A204.1 (cell line): Measurements from ENCODE around the gene GRN.
A peak's percentile ranks its signal among the peaks of the same experiment; 100 is the strongest.
"Not testable (repeated sequence)": the region's sequence is repeated elsewhere in the genome, so short reads cannot be mapped to it uniquely, and the experiment has no call there.

ENCODE experiments used
- FAIRE-seq: peaks from 2 replicates; lab custom pipeline; 2012; peaks lifted over from hg19 to GRCh38; lab: Jason Lieb, UNC

GRN gene

DNA sequence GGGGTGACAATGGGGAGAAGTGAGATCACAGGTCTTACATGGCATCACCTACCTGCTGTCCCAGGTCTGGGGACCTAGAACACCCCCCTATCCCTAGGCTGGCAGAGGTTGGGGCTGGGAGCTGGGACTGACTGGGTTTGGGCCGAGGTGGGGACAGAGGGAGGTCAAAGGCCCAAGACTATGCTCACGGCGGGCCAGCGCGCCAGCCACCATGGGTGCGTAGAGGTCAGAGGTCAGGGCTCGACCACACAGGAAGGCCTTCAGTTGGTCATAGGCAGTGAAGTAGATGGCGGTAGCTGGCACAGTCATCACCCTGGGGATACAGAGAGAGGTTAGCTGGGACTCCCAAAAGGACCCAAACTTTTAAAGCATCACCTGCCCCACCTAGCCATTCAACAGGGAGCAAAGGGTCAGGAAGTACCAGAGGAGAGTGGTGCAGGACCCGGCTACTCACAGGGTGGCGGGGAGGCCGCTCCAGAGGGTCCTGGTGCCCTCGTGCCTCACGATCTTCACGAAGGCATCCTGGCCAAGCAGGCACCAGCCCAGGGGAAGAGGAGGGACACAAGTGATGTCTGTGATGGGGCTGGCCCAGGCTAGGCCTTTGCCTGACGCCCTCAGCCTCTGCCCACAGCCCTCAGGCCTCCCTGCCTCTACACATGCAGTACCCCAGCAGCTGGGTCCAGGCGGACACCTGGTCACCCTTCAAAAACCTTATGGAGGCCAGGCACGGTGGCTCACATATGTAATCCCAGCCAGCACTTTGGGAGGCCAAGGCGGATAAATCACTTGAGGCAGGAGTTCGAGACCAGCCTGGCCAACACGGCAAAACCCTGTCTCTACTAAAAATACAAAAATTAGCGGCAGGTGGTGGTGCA, 23.6 kb upstream of the GRN start:
- FAIRE-seq = no peak

DNA sequence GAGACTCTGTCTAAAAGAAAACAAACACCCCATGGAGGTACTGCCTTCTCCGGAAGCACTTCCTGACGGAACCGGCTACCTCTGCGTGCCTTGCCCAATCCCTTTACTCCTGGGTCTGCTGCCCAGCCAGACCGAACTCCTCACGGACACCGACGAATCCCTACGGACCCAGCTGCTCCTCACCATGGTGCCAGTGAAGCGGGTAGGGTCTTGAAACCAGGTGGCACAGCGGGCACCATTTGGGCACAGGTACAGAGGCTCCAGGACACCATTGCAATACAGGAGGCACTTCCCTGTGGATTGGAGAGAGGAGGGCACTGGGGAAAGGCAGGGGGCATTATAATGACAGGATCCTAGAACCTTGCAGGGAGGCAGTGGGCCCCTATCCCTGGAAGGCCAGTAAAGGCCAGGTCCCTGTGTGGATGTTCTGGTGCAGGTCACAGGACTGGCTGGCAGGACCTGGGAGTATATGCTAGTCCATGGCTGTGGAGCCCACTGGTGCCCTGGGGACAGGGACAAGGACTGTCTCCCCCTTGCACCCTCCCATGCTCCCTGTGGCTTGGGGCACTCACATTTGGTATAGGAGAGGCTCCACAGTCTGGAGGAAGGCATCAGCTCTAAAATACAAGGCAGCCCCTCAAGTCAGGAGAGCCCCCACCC, 22.7 kb upstream of the GRN start:
- FAIRE-seq = no peak

DNA sequence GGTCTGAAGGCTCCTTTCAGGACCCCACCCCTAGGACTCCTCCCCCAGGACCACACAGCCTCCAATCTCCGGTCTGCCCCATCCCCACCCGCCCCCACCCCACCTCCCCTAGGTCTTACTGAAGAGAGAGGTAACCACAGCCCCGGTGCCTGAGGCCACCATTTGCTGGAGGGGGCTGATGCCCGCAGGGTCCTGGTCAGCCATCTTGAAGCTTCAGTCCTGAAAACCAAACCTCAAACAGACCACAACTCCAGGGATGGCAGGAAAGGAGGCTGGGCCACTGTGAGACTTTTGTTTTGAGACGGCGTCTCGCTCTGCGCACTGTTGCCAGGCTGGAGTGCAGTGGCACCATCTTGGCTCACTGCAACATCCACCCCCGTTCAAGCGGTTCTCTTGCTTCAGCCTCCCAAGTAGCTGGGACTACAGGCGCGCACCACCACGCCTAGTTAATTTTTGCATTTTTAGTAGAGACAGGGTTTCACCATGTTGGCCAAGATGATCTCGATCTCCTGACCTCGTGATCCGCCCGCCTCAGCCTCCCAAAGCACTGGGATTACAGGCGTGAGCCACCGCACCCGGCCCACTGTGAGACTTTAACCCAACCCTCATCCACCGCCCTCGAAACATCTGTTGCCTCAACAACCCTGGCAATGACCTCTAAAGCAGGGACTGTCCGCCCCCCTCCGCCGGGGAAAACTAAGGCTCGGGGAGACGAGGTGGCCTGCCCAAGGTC, 21.6 kb upstream of the GRN start:
- FAIRE-seq = no peak

DNA sequence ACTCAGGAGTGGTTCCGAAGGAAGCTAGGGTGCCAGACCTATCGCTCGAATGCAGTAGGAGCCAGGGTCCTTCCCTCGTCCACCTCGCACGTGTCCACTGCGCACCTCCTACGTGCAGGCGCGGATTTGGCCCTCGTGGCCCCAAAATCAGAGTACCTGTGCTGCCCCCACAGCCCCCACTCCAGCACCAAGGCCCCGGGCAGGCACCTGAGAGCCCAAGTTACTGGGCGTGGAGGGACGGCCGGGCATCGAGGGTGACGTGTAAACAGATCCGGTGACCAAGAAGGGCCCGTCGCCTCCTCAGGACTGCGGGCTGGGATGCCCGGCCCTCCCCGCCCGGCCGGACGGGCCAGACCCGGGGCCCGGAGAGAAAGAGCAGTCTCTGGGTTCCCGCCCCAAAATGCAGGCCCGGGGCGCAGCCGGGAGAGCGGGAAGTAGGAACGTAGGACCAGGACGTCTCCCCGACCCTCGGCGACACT, 21.0 kb upstream of the GRN start:
- no peak for FAIRE-seq

DNA sequence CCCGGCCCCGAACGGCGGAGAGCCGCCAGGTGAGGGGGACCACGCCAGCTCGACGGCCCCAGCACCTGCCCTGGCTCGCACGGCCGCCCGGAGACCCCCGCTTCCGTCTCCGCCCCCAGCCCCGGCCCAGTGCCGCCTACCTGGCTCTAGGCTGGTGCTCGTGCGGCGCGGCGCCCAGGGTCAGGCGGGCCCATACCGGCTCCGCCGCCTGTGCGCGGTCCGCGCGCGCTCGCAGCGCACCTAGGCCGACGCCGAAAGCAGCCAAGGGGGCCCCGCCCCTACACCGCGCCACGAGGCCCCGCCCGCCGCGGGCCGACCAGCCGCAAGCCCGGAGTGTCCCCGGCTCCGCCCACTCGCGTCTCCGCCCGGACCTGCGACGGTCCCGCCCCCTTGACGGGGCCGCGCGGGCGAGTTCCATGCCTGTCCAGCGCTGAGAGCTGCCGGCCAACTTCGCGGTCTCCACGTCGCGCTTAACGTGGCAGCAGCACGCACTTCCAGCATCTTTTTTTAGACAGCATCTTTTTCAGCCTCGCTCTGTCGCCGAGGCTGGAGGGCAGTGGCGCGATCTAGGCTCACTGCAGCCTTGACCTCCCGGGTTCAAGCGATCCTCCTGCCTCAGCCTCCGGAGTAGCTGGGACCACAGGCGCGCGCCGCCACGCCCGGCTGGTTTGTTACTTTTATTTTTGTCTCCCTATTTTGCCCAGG, 20.4 kb upstream of the GRN start, which contains the start of gene SLC25A39:
Gene SLC25A39 (minus strand): TSS at position 253 of the 705 bp plus-strand sequence. CDS start 1,261 bp downstream, outside the sequence.
- FAIRE-seq = no peak

DNA sequence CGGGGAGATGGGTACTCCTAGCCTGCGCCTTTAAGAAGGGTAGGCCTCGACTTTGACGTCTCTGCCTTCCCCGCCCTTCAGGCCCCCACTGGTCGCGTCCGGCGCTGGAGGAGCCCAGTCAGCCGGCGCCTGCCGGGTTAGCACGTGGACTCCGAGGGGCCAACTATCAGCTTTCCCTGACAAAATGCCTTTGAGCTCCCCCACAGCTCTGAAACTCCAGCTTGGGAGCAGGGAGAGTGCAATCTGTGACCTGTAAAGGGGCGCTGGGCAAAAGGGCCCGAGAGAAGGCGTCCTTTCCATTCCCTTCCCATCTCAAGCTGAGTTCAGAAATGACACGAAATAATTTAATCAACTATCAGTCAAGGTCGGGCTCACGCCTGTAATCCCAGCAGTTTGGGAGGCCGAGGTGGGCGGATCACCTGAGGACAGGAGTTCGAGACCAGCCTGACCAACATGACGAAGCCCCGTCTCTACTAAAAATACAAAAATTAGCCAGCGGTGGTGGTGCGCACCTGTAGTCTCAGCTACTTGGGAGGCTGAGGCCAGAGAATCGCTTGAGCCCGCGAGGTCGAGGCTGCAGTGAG, 18.1 kb upstream of the GRN start:
- FAIRE-seq = no peak

DNA sequence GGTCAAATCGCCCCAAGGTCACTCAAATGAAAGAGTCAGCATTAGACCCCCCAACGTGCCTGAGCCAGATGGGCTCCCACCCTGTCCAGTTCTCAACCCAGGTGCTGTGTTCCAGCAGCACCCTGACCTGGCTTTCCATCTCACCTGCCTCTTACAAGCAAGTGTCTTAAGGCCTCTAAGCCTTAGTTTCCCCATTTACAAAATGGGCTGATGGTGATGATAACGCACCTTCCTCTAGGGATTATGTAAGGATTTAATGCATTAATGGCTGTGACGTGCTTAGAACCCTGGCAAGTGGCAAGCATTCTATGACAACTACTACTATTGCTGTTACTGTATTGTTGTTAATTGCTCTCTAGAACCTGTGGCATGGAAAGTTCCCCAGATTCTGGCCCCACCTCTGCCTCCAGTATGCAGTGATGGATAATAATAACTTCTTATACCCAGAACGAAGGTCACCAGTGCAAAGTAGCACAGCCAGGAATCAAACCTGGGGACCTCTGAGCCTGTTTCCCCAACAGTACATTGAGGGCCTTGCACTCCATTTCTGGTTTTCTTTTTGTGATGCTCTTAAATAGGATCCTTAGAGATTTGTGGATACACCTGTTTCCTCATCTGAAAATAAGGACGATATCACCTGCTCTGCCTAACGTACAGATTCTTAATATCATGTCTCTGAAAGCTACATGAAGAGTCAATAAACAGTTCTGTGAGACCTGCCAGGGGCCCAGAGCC, 17.2 kb upstream of the GRN start:
- FAIRE-seq = no peak

DNA sequence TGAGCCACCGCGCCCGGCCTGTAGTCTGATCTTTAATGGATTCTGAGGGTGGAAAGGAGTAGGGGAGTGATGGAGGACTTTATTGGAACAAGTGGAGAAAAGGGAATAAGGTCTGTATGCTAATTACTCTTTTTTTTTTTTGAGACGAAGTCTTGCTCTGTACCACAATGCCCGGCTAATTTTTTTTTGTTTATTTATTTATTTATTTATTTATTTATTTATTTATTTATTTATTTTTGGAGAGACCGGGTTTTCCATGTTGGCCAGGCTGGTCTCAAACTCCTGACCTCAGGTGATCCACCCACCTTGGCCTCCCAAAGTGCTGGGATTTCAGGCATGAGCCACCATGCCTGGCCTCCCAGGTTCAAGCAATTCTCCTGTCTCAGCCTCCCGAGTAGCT, 15.6 kb upstream of the GRN start:
- not testable (repeated sequence) for FAIRE-seq

DNA sequence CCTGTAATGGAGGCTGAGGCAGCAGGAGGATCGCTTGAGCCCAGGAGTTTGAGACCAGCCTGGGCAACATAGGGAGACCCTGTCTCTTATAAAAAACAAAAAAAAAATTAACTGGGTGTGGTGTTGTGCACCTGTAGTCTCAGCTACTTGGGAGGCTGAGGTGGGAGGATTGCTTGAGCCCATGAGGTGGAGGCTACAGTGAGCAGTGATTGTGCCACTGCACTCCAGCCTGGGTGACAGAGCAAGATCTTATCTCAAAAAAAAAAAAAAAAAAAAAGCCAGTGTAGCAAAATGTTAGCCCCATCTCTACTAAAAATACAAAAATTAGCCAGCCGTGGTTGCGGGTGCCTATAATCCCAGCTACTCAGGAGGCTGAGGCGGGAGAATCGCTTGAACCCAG, 14.8 kb upstream of the GRN start:
- not testable (repeated sequence) for FAIRE-seq

DNA sequence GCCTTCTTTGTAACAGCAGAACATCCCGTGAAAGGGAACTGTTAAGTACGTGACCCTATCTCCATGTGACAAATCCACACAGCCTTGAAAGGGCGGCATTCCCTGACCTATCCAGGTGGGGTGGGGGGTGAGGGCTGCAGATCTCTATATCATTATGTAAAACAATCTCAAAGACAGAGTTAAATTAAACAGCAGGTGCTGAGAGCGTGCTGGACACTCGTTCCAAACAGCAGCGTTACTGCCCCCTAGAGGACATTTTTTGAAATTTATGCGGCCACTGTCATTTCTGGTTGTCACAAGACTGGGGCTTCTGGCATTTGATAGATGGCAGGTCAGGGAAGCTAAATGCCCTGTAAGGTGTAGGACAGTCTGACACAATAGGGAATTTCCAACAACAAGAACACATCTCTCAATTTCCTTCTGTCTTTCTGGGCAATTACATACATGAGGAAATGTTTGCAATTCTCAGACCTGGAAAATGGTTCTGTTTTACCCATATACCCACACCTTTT, 13.8 kb upstream of the GRN start:
- peak; percentile 76 for FAIRE-seq

DNA sequence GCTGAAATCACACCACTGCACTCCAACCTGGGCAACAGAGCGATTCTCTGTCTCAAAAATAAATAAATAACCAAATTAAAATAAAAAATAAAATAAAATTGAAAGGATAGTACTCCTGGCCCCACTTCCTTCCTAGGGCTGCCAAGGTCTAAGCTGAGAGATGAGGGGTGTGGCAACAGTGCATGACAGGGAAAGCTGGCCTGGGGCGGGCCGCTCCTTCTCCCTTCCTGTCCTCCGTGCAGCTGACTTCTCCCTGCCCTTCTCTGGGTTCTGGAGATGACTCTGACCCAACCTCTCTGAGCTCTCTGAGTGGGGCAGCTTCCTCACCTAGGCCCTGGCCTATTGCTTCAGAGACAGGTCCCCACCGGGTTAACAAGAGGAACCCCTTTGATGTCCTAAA, 11.7 kb upstream of the GRN start:
- no peak for FAIRE-seq

DNA sequence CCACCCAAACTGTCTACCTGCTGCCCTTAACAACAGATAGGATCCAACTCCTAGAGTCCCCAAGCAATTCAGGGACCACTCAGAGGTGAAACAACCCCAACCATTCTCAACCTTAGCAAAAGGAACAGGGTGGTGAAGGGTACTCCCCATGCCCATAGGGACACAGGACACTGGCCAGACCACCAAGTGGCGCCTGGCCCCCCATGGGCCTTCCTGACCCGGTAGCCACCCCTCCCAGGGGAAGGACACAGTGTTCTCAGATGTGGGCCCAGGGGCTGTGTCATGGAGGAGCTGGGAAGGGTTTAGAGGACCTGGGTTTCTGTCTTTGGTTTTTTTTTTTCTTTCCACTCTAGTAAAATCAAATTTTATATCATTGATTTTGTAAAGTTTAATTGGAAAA, 10.8 kb upstream of the GRN start:
- no peak for FAIRE-seq

DNA sequence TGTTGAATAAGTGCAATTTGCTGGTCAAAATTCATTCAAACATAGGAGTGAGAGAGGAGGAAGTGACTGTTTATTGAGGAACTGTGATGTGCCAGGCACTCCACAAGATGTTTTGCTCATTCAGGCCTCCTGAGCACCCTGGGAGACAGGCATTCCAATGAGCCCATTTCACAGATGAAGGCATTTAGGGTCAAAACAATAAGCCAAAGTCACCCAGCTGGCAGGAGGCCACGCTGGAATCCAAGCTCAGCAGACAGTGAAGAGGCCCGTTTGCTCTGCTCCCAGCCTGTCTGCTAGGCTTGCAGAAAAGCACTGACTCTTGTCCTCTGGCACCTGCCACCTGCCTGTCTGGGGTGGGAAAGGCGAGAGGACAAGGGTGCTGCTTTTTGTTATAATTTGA, 10.4 kb upstream of the GRN start:
- FAIRE-seq = no peak

DNA sequence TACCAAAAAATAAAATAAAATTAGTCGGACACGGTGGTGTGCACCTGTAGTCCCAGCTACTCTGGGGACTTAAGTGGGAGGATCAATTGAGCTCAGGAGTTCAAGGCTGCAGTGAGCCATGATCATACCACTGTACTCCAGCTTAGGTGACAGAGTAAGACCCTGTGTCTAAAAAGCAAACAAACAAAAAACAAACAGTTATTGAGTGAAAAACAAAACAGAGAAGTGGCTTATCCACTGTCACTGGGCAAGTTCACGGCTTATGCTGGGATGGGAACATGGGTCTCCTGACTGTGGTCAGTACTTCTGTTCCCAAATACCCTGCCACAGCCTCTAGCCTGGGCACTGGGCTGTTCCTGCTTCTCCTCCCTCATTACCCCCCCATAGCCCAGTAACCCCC, 9.5 kb upstream of the GRN start:
- FAIRE-seq = no peak

DNA sequence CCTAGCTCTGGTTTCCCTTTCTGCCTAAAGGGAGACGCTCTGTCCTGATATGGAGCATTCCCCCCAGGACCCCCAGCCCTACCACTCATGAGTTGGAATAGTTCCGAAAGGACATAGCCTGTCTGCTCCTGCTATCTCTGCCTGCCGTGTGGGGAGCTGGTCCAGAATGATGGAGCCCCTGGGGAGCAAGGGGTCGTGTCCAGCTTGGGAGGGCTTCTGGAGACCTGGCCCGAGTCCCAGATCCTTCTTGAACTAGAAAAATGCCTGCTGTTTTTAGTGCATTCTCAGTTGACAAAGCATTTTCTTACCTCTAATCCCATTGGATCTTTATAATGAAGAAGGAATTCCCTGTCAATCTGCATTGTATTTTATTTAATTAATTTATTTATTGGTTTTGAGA, 9.1 kb upstream of the GRN start:
- no peak for FAIRE-seq

DNA sequence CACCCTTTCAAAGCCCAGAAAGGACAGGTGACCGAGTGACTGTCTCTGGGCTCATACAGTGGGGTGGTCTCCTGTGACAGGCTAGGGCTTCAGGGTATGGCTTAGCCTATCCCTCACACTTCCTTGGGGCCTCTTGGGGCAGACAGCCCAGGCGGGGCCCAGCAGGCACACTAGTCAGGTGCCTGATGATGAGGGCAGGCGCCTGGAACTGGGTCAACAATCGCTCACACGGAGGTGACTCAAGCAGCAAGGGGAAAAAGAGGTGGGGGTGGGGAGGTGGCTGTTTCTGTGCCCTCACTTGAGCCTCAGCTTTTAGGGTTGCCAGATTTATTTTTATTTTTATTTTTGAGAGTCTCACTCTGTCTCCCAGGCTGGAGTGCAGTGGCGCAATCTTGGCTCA, 6.4 kb upstream of the GRN start:
- no peak for FAIRE-seq

DNA sequence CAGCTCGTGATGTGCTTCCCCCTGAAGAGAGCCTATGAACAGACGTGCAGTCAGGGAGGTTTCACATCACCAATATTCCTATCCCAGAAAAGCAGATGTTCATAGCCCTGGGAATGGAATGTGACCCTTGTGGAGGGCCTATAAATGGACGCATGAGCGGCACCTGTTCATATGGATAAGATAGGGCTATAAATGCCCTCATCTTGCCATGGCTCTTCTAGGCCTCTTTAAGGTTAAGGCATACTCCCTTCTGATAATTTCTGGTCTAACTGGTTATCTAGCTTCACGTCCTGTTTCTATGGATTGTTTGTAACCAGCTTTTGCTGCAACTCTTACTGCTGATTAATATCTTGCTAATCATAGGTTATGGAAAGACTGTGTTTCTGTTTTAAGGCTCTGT, 4.5 kb upstream of the GRN start:
- FAIRE-seq = not testable (repeated sequence)

DNA sequence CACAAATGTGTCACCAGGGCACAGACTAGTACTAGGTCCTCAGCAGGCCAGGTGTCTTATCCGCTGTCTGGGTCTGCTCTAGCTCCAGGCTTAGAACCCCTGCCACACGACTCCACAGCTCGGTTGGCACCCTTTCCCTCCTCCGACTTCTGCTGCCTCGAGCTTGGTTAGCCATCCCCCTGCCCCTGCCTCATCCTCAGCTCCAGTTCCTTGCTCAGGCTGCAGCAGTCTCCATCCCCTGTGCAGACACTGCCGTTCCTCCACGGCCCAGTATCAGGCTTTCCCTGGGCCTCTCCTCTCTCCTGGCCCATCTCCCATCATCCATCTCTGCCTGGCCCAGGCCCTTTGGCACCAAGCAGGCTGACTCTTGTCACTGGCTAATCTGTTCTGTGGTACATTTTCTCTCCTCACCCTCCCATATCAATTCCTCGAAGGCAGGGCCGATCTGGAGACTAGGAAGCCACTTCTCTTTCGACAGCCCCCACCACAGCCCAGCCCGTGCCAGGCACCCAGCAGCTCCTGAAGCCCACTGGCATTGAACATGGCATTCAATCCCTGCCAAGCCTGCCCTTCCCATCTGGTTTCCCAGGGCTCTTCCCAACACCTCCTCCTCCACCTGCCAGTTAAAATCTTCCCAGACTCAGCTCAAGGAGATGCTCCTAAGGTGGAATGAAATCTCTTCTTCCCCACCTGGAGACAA, 1.4 kb upstream of the GRN start:
- FAIRE-seq = no peak

DNA sequence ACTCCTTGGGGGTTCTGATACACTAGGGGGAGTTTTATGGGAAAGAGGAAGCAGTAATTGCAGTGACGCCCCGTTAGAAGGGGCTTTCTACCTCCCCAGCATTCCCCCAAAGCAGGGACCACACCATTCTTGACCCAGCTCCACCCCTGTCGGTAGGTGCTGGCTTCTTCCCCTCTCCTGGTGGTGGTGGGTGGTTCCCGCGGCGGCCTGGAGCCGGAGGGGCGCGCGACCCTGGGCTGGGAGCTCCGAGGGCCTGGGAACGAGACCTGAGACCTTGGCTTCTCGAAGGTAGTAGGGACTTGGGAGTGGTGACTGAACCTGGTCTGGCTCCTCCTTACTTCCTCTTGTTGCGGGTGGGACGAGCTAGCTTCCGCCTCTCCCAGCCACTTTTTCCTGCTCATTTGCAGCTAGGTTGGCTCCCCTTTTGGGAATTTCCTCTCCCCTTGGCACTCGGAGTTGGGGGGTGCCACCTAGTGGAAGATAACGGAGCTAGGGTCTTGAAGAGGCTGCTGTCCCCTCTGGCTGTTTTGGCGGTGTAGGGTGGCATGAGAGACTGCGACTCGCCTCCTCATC, 438 bp downstream of the GRN start:
- FAIRE-seq = no peak
